HepG2 (cell line): ENCODE measurements around the gene KRTAP3-3.

Experiments used
- CBX2 ChIP-seq, 2 experiments: fragments of 200-600 bp in 1 of 2; sonication (generic); formaldehyde crosslinking in 1 of 2; IDR thresholded peaks; 2 replicates each; pipeline versions ENCODE4 v1.7.0 to v1.8.1; 2018 to 2022; ENCODE audit warnings: low read depth in 2 of 2, low read length in 1 of 2, mild to moderate bottlenecking in 1 of 2, missing genetic modification reagents in 1 of 2
- EP300 ChIP-seq, 3 experiments: sonication (generic) in 1 of 3; formaldehyde crosslinking in 1 of 3; IDR thresholded peaks; 2 replicates each; pipeline versions ENCODE4 v1.5.1 to v1.6.1; 2011 to 2020; ENCODE audit warnings: low read depth in 2 of 3, low read length in 2 of 3, borderline replicate concordance in 1 of 3, improper control_type of control experiment in 1 of 3, mild to moderate bottlenecking in 1 of 3, missing genetic modification reagents in 1 of 3, moderate library complexity in 1 of 3
- POLR2A ChIP-seq, 2 experiments: IDR thresholded peaks; 2 replicates each; pipeline ENCODE4 v1.6.1; 2011; ENCODE audit warnings: low read depth in 2 of 2, low read length in 2 of 2, mild to moderate bottlenecking in 1 of 2, moderate library complexity in 1 of 2; ENCODE audit not compliant: insufficient read depth in 1 of 2
- SIN3A ChIP-seq: IDR thresholded peaks from 2 replicates; pipeline ENCODE4 v1.6.1; 2011; ENCODE audit warnings: low read depth, mild to moderate bottlenecking, control low read depth, low read length, borderline replicate concordance
- THAP11 ChIP-seq: IDR thresholded peaks from 2 replicates; pipeline ENCODE4 v1.6.1; 2016; ENCODE audit warnings: missing biosample characterization, missing genetic modification reagents
- U2AF2 ChIP-seq: fragments of 200-400 bp; formaldehyde crosslinking; IDR thresholded peaks from 2 replicates; pipeline ENCODE4 v1.6.1; 2017; ENCODE audit warnings: low read depth, mild to moderate bottlenecking, low read length
- TF ChIP-seq, protein P1 (sequence below): sonication (generic); formaldehyde crosslinking; IDR thresholded peaks from 2 replicates; pipeline ENCODE4 v1.5.0; 2020; ENCODE audit warnings: mild to moderate bottlenecking, missing genetic modification reagents, moderate library complexity
- TF ChIP-seq, protein P2 (sequence below): sonication (generic); formaldehyde crosslinking; conservative IDR thresholded peaks from 2 replicates; pipeline ENCODE4 v1.4.0; 2020; ENCODE audit warnings: missing genetic modification reagents

DNA sequence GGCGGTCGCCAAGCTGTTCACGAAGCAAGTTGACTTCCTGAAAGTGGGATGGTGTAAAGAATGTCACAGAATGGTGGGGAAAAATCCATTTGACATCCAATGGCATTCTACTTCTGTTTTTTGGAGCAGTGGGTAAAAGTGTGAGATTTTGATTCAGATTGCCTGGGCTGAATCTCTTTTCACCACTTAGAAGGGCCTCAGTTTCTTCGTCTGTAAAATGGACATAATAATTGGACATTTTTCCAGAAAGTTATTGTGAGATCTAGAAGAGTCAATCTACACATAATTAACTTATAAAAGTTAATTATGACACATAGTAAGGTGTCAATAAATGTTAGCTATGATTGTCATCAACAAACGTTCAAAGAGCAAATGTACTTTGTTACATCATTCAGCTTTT is 12.8 kb downstream of the KRTAP3-3 start:
- no peak for TF ChIP-seq U2AF2
- no peak for TF ChIP-seq SIN3A
- TF ChIP-seq THAP11 (CRISPR knock-in tag), result no peak
- no peak for TF ChIP-seq EP300 (IDR thresholded peaks at IDR 0.05; ENCODE audit: low read depth in 2 of 2, low read length in 2 of 2)
- no peak for TF ChIP-seq EP300 (CRISPR knock-in tag; IDR thresholded peaks at IDR 0.05; ENCODE audit: borderline replicate concordance)
- TF ChIP-seq, protein P1, sequence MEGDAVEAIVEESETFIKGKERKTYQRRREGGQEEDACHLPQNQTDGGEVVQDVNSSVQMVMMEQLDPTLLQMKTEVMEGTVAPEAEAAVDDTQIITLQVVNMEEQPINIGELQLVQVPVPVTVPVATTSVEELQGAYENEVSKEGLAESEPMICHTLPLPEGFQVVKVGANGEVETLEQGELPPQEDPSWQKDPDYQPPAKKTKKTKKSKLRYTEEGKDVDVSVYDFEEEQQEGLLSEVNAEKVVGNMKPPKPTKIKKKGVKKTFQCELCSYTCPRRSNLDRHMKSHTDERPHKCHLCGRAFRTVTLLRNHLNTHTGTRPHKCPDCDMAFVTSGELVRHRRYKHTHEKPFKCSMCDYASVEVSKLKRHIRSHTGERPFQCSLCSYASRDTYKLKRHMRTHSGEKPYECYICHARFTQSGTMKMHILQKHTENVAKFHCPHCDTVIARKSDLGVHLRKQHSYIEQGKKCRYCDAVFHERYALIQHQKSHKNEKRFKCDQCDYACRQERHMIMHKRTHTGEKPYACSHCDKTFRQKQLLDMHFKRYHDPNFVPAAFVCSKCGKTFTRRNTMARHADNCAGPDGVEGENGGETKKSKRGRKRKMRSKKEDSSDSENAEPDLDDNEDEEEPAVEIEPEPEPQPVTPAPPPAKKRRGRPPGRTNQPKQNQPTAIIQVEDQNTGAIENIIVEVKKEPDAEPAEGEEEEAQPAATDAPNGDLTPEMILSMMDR (CRISPR knock-in tag), result no peak
- TF ChIP-seq POLR2A (IDR thresholded peaks at IDR 0.05; ENCODE audit: insufficient read depth in 1 of 2, low read depth in 2 of 2, low read length in 2 of 2), result no peak
- TF ChIP-seq, protein P2, sequence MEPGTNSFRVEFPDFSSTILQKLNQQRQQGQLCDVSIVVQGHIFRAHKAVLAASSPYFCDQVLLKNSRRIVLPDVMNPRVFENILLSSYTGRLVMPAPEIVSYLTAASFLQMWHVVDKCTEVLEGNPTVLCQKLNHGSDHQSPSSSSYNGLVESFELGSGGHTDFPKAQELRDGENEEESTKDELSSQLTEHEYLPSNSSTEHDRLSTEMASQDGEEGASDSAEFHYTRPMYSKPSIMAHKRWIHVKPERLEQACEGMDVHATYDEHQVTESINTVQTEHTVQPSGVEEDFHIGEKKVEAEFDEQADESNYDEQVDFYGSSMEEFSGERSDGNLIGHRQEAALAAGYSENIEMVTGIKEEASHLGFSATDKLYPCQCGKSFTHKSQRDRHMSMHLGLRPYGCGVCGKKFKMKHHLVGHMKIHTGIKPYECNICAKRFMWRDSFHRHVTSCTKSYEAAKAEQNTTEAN (CRISPR knock-in tag), result no peak
- TF ChIP-seq CBX2 (IDR thresholded peaks at IDR 0.05; ENCODE audit: low read depth, low read length), result no peak
- no peak for TF ChIP-seq CBX2 (CRISPR knock-in tag; IDR thresholded peaks at IDR 0.05; ENCODE audit: low read depth)
